ENCODE results near the gene NPFF. TPM values are rescaled to one million over a fixed set of nuclear protein-coding genes. Genes with fewer than 3 reads are reported as not detected.

NPFF gene
- polyA plus RNA-seq, 2 of the 4 experiments (the other 2 are of a cell fraction), result 0.17 TPM; not detected in 1

GRCh38 chr12:53492830-53493609 is 14.3 kb downstream of the NPFF start:
- ChIA-PET CTCF (interaction anchor here (0.7 to 8.4 kb wide), 9 partner anchors 10 to 454 kb away, joined by 3 to 53 read pairs (median 7); partner anchors contain the start of gene NPFF), POLR2A (interaction anchor here (0.6 to 3.4 kb wide), 5 partner anchors 8 to 168 kb away, joined by 3 to 21 read pairs (median 3); partner anchors contain the start of gene TARBP2)
- Histone ChIP-seq H3K9me3 (no peaks in the 10 kb centered on the region), H3K27ac (peak overlapping the region; percentile 89 to 91), H3K4me3 (peak overlapping the region; percentile 60), H3K4me2 (peak overlapping the region; percentile 89), H3K4me1 (peaks cover 48% of the 10 kb centered on the region)
- no peak for TF ChIP-seq MYC (IDR thresholded peaks at IDR 0.05; ENCODE audit: borderline replicate concordance, low read length)
- no peak for TF ChIP-seq RARB (CRISPR knock-in tag; IDR thresholded peaks at IDR 0.05)
- peak; percentile 43; the same call in 1 of the 3 replicates for TF ChIP-seq BCL3 (IDR thresholded peaks at IDR 0.05)
- TF ChIP-seq BHLHE40 (IDR thresholded peaks at IDR 0.05; ENCODE audit: low read depth, low read length), result peak; percentile 72
- TF ChIP-seq HDAC2 (IDR thresholded peaks at IDR 0.05), result no peak
- TF ChIP-seq PBX3 (IDR thresholded peaks at IDR 0.05), result peak; percentile 23; the same call in 1 of the 2 replicates
- no peak for TF ChIP-seq NPAS2 (CRISPR knock-in tag; IDR thresholded peaks at IDR 0.05; ENCODE audit: borderline replicate concordance)
- no peak for TF ChIP-seq HMGXB4 (CRISPR knock-in tag; IDR thresholded peaks at IDR 0.05; ENCODE audit: borderline replicate concordance)
- no peak for TF ChIP-seq MAZ (IDR thresholded peaks at IDR 0.05; ENCODE audit: borderline replicate concordance, low read depth, low read length)
- TF ChIP-seq SMC3 (IDR thresholded peaks at IDR 0.05), result no peak
- TF ChIP-seq POLR2AphosphoS2 (conservative IDR thresholded peaks at IDR 0.05; ENCODE audit: low read length), result no peak
- TF ChIP-seq EP300 (IDR thresholded peaks at IDR 0.05), result no peak
- no peak for TF ChIP-seq RNF2 (IDR thresholded peaks at IDR 0.05; ENCODE audit: borderline replicate concordance, low read depth)
- TF ChIP-seq RAD21 (conservative IDR thresholded peaks at IDR 0.05 in 1 of 2, IDR thresholded peaks at IDR 0.05 in 1 of 2), result no peak; a peak in 1 of 5 replicates
- no peak for TF ChIP-seq ELK1 (IDR thresholded peaks at IDR 0.05; ENCODE audit: low read depth, low read length)
- TF ChIP-seq KDM1A (IDR thresholded peaks at IDR 0.05; ENCODE audit: low read depth), result no peak
- TF ChIP-seq FOSB (CRISPR knock-in tag; IDR thresholded peaks at IDR 0.05), result no peak
- no peak for TF ChIP-seq NR3C1 (IDR thresholded peaks at IDR 0.05)
- TF ChIP-seq CEBPB (IDR thresholded peaks at IDR 0.05), result no peak
- peak; percentile 94 for TF ChIP-seq USF2 (IDR thresholded peaks at IDR 0.05)
- TF ChIP-seq JUN (IDR thresholded peaks at IDR 0.05), result peak in 1 of 2 experiments; percentile 85; a peak in 3 of 5 replicates
- no peak for TF ChIP-seq JUNB (IDR thresholded peaks at IDR 0.05)
- peak; percentile 85 for TF ChIP-seq POLR2A (IDR thresholded peaks at IDR 0.05; ENCODE audit: low read length)
- no peak for TF ChIP-seq ESRRA (IDR thresholded peaks at IDR 0.05; ENCODE audit: borderline replicate concordance, low read length)
- 0 out of 2 replicates have a peak, but pooled peaks have one; percentile 22 for TF ChIP-seq PHF8 (IDR thresholded peaks at IDR 0.05; ENCODE audit: borderline replicate concordance, low read depth)
- no peak for TF ChIP-seq CHD4 (IDR thresholded peaks at IDR 0.05; ENCODE audit: borderline replicate concordance)
- peak; percentile 70 for TF ChIP-seq MAX (IDR thresholded peaks at IDR 0.05)
- TF ChIP-seq FOSL2 (IDR thresholded peaks at IDR 0.05), result no peak
- TF ChIP-seq FOSL2 (CRISPR knock-in tag; IDR thresholded peaks at IDR 0.05), result no peak
- no peak for FAIRE-seq
- peak; percentile 80 to 84 for ATAC-seq
- 2% methylated on average over 30 of the region's 52 CpGs for WGBS (ENCODE audit: missing lambda C conversion rate)
- DNase-seq (ENCODE audit: low read depth in 1 of 2, low spot score in 1 of 2), result peak; percentile 72 to 92

Measured in A549 (cell line).